GM21786 (cell line): ENCODE measurements around the gene GEMIN7.

Source experiments
- ATAC-seq: cut with Tn5 transposase; IDR thresholded peaks from one replicate; pipeline ENCODE4 v1.9.1; 2021; ENCODE audit not compliant: unreplicated experiment

Gene GEMIN7

DNA sequence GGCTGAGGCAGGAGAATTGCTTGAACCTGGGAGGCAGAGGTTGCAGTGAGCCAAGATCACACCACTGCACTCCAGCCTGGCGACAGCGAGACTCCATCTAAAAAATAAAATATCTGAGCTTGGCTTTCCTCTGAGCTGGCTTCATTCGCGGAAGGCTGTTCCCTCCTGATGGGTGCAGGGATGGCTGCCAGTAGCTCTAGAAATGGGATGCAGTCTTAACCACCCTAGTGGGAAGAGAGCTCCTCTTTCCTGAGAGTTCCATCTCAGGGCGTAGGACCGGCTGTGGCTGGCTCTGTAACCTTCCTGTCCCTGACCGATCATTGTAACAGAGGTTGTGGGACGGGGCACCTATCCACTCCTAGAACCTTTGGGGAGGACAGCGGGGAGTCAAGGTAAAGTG, 46.3 kb downstream of the GEMIN7 start:
- ATAC-seq, result no peak

DNA sequence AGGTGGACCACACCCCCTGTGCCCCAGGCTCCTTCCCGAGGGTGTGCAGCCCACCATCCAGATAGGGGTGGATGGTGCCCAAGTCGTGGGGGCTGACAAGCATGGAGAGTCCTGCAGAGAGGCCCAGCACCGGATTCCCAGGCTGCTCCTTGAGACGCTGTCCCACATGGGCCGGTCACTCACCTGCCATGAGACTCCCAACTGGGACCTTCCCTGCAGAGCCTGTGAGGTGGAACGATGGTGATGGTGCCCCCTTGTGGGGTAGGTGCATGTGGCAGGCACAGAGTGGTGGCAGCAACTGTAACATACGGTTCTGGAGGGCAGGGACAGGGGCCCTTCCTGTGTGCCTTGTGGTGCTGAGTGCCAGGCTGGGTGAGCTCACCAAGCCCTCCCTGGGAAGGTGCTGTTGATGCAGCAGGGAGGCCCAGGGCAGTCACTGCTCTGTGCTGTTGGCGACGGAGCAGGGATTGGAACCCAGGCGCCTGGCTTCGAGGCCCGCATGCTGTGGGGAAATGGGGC, 47.0 kb downstream of the GEMIN7 start:
- ATAC-seq, result no peak

DNA sequence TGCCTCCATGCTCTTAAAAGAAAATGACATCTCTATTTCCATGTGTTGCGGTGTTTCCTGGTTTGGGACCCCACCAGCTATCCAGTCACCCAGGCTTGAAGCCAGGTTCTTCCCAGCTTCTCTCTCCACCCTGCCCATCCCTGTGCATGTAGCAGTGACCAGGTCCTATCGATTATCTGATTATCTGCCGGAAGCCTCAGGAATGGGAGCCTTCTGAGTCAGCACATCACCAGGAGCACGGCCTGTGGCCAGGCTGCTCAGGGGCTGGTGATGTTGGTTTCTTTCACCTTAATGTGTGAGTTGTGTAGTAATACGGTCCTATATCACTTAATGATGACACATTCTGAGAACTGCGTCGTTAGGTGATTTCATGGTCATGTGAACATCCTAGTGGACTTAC, 47.6 kb downstream of the GEMIN7 start:
- ATAC-seq, result no peak

DNA sequence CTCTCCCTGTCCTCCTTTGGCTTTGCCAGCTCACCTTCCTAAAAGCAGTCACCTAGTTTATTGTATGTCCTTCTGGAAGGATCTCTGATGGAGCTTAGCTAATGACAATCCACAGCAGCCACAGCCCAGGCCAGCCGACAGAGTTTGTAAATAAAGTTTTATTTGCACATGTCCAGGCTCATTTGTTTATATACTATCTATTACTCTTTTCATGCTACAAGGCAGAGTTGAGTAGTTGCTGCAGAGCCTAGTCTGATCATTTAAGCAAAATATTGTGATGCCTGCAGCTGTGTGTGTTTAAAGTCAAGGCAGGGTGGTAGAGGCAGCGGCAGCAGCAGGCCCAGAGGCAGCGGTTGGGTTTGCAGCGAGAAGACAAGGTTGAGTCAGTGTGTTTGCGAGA, 49.1 kb downstream of the GEMIN7 start:
- ATAC-seq, result no peak

DNA sequence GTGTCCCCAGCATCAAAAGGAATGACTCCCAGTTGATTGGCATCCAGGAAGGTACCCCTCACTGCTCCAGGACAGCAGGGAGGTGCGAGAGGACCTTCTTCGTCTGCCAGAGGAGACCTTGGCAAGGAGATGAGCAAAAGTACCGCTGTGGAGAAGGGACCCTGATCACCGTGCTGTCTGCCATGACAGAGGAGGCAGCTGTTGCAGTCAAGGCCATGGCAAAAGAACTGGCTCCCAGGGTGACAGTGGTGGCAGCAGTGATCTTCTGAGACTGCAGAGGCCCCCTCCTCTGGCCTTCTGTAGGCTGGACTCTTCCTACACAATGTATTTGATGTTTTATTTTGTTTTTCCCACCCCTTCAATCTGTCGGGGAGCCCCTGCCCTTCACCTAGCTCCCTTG, 49.7 kb downstream of the GEMIN7 start:
- ATAC-seq, result no peak

DNA sequence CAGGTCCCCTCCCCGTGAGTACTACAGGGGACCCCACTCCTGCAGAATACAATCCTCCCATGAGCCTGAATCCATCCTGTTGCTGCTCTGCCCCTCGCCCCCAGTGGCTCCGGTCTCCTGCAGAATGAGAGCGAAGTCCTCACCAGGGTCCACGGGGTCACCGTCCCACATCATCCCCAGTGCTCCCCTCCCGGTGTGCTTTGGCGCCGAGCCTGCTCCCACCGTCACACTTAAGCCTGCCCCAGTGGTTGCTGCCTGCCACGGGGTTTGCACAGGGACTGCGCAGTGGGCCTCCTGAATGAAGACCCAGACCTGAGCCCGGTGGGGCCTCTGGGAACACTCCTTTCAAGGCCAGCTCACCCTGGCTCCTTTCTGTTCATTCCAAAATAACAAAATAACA, 51.2 kb downstream of the GEMIN7 start:
- ATAC-seq, result no peak

DNA sequence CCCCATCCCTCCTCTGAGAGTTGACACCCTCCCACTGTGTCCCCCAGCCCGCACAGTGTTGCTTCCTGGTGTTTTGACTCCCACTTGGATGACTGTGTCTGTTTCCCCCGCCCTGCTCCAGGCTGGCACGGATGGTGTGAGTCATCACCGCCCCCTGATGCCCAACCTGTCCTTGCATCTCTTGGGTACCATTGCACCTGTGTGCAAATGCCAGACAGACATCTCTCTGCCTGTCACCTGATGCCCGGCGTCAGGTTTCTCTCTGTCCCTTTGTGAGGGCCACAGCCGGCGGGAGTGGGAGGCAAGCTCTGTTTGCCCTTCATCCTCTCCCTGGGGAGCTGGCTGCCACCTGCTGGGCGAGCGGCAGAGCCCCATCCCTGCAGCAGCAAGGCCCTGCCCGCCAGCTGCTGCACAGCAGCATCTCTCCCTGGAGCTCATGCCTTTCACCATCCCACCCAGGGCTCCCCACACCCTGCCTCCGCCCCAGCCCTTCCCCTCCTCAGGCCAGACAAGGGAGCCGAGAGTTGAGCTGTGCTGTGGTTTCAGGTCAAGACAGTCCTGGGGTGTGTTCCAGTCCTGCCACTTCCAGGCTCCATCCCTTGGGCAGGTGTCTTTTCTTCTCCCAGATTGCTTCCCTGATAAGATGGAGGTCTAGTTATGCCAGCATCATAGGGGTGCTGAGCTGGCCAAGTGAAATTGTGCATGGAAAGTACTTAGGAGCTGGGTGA, 52.0 kb downstream of the GEMIN7 start:
- no peak for ATAC-seq

DNA sequence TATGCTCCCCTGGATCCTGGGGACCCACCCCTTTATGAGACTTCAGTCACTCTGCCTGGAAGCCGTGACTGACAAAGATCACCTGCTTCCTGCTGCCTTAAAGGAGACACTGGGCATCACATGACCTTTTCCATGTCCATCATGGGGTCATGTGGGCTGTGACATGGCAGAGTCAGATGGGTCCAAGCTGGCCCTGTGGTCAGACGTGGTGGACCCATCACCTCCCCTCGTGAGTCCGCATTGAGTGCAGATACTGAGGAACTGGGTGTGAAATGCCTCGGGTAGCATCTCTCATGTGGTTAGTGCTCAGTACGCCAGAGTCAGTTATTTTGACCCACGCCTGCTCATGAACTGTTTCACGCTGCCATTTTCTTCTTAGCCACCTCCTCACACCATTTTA, 54.6 kb downstream of the GEMIN7 start:
- no peak for ATAC-seq

DNA sequence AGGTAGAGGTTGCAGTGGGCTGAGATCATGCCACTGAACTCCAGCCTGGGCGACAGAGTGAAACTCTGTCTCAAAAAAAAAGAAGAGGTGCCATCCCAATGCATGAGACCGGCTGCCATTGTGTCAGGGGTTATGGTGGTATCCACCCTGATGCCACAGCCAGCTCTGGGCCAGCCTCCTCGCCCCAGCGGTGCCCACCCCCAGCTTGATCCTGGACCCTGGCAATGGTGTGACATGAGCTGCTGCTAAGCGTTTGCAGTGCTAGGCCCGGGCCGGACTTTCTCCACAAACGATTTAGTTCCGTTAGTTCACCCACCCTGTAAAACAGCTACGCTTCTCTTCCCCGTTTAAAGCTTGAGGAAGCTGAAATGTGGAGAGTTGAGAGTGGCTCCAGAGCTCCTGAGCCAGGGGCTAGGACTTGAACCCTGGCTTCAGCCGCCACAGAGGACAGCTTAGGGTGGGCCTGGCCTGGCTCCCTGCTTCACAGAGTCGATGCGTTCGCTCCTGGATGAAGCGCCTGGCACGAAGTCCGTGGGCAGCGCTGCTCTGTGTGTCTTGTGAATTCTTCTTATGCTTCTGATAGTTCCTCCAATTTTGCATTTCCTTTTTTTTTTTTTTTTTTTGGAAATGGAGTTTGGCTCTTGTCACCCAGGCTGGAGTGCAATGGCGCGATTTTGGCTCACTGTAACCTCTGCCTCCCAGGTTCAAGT, 56.3 kb downstream of the GEMIN7 start:
- ATAC-seq, result no peak

DNA sequence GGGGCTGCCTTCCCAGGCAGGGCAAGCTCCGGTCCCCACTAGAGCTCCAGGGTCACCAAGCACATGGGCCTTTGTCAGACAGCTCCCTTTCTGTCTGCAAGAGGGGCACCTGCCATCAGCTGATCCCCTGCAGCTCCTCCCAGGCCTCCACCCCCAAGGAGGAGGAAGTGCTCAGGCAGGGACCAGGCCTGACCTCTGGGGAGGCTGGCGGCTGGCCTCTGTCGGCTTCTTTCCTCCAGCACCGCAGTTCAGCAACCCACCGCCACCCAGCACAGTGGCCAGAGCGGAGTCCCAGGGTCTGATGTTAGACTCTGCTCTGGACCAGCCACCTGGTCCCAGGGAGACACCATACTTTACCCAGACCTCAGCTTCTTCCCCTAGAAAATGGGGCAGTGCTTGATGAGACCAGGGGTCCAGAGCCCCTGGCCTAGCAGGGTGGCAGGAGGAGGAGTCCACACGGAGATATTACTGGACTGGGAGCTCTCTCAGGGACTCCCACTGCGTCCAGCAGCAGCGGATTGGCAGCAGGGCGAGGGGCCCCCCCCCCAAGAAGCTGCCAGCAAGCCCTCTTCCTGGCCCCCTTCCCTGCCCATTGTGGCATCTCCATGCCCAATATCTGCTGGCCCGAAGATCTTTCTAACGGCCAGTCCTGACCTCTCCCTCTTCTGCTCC, 57.6 kb downstream of the GEMIN7 start:
- no peak for ATAC-seq

DNA sequence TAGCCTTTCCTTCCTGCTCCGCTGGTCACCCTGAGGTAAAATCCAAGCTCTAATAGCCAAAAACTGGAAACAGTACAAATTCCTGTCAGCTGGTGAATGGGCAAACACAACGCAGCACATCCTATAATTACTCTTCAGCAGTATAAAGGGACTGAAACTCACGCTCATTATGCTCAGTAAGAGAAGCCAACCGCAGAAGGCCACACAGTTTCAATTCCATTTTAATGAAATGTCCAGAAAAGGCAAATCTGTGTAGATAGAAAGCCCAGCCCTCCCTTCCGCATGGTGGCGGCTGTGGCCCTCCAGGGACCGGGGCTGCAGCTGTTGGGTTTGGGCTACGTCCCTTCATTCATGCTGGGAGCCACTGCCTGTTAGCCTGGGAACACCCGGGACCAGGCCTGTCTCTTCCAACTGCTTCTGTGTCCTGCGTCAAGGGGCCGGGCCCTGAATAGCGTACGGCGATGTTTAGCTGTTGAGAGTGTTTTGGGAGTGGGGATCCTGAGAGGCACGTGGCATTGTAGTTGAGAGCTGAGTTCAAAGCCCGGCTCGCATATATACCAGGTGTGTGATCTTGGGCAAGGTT, 58.2 kb downstream of the GEMIN7 start:
- peak; percentile 87 for ATAC-seq

DNA sequence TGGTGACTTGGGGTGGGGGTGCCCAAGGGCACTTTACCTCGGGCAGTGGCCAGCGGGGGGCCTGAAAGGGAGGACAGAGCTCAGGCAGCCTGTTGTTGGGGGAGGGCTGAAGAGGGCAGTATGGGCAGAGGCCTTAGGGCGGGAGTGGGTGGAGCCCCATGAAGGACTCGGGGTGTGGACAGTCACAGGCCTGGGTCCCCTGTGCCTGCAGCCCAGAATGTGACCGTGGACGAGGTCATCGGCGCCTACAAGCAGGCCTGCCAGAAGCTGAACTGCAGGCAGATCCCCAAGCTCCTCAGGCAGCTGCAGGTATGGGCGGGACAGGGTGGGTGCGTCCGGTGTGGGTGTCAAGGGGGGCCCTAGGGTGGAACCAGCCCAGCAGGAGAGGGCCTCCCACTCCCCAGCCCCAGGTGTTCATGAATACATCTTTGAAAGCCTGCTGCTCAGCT, 59.3 kb downstream of the GEMIN7 start:
- ATAC-seq, result no peak

DNA sequence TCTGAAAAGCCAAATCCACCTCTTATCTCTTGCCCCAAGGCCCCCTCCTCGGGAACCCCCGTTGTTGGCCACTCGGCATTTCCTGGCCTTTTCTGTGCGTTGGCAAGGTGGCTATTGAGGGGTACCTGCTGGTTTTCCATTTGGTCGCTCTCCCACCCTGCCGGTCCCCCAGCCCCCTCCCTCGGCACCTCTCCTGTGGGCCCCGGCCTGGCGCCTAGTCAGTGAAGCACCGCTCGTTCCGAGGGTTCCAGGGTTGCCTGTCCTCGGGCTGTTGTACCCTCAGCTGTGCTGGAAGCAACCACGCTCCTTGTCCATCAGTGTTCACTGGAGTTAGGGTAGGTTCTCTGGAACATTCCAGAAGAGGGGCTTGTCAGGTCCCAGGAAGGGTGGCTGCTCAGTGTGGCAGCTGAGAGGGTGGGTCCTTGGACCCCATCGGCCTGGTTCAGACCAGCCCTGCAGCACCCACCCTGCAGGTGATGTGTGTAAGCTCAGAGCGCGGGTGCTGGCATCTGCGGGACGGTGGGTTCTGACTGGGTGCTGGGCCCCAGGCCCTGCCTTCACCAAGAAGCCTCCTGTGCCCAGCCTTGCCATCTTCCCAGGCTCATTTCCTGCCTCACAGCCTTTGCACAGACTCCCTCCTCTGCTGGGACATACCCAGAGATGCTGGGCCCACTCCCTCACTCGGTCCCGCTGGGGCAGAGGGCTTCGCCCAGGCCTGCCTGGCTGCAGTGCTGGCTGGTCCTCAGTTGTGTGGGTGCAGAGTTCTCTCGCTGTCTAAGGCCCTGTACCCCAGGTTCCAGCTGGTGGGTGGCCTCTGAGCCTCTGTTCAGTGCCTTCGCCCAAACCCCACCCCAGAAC, 60.5 kb downstream of the GEMIN7 start:
- no peak for ATAC-seq

DNA sequence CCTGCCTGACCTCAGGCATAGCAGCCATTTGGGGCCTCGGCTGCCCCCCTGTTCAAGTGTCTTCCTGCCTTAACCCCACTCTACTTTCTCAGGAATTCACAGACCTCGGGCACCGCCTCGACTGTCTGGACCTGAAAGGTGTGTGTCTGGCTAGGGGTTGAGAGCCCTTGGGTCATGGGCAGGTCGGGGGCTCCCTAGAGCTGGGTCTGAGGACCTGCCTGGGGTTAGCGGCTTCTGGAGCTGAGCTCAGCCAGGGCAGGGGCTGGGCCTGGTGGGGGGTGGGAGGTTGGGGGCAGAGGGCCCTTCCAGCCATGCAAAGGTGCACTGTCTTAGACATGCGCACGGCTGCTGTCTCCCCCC, 61.1 kb downstream of the GEMIN7 start:
- no peak for ATAC-seq

DNA sequence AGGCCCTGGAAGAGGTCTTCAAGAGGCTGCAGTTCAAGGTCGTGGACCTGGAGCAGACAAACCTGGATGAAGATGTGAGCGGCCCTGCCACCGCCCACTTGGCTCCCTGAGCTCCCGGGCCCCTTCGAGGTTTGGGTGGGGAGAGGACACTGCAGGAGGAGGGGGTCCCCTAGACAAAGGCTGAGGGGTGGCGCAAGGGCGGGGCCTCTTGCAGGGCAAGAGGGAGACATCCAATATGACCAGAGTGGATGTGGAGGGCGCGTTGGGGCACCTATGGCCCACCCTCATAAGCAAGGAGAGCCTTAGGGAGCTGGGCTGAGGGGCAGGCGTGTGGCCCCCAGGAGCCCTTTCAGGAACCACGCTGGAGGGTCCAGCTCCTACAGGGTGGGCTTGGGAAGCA, 61.5 kb downstream of the GEMIN7 start:
- ATAC-seq, result no peak
